HG03039 (cell line): Measurements from ENCODE around the gene ST8SIA5.

Source experiments
- ATAC-seq: cut with Tn5 transposase; IDR thresholded peaks from one replicate; pipeline ENCODE4 v1.9.1; 2021; ENCODE audit warnings: mild to moderate bottlenecking, moderate library complexity; ENCODE audit not compliant: unreplicated experiment

ST8SIA5 gene

GRCh38 chr18:46632401-46633071, 124.3 kb downstream of the ST8SIA5 start:
- ATAC-seq: no peak

GRCh38 chr18:46630991-46631390, 125.9 kb downstream of the ST8SIA5 start:
- ATAC-seq: no peak

GRCh38 chr18:46630160-46630559, 126.7 kb downstream of the ST8SIA5 start:
- ATAC-seq: no peak

GRCh38 chr18:46629361-46629760, 127.5 kb downstream of the ST8SIA5 start:
- ATAC-seq: no peak

- no peak for ATAC-seq
Observed at GRCh38 chr18:46628206-46628605, 128.6 kb downstream of the ST8SIA5 start.

- ATAC-seq: no peak
Observed at GRCh38 chr18:46627136-46627535, 129.7 kb downstream of the ST8SIA5 start.

GRCh38 chr18:46625069-46625468, 131.8 kb downstream of the ST8SIA5 start:
- no peak for ATAC-seq

- ATAC-seq: no peak
Observed at GRCh38 chr18:46624127-46624526, 132.7 kb downstream of the ST8SIA5 start.

GRCh38 chr18:46623541-46623940, 133.3 kb downstream of the ST8SIA5 start:
- ATAC-seq: no peak

GRCh38 chr18:46622999-46623398, 133.9 kb downstream of the ST8SIA5 start:
- ATAC-seq: no peak

- ATAC-seq: no peak
Observed at GRCh38 chr18:46622451-46622850, 134.4 kb downstream of the ST8SIA5 start.

GRCh38 chr18:46621871-46622270, 135.0 kb downstream of the ST8SIA5 start:
- no peak for ATAC-seq

GRCh38 chr18:46621111-46621766, 135.6 kb downstream of the ST8SIA5 start:
- ATAC-seq: no peak

GRCh38 chr18:46619559-46619958, 137.3 kb downstream of the ST8SIA5 start:
- no peak for ATAC-seq
